H1 (cell line): ENCODE measurements around the gene ZFYVE21. TPM values are rescaled to one million over a fixed set of nuclear protein-coding genes. Genes with fewer than 3 reads are reported as not detected.

Experiments used
- CTCF ChIA-PET: fragments of 300-600 bp; sonication (Branson Sonifier 250); formaldehyde crosslinking; loops from one replicate; lab custom pipeline; 2021; ENCODE audit not compliant: partially characterized antibody; lab: Charles Lee
- POLR2A ChIA-PET: fragments of 300-600 bp; sonication (Branson Sonifier 250); formaldehyde crosslinking; loops from one replicate; lab custom pipeline; 2021; ENCODE audit warnings: inconsistent platforms; ENCODE audit not compliant: partially characterized antibody; lab: Charles Lee
- DNase-seq, 2 experiments: peaks; one replicate each; pipeline versions ENCODE4 v3.0.0 to v3.0.0-alpha.2; 2010 to 2022; ENCODE audit warnings: low spot score in 2 of 2, low read depth in 1 of 2, mixed read lengths in 1 of 2
- FAIRE-seq: peaks from 2 replicates; lab custom pipeline; 2011; peaks lifted over from hg19 to GRCh38; lab: Jason Lieb, UNC
- H2AFZ ChIP-seq: 2 replicates; pipeline ENCODE4 v1.8.1; 2012; ENCODE audit warnings: low read length, inconsistent platforms
- H2AK5ac ChIP-seq: 2 replicates; pipeline ENCODE4 v1.6.1; 2013; ENCODE audit warnings: low read depth, low read length
- H2BK120ac ChIP-seq: replicated peaks from 2 replicates; pipeline ENCODE3; 2013; ENCODE audit warnings: low read depth, low read length, inconsistent platforms
- H2BK12ac ChIP-seq: 2 replicates; pipeline ENCODE4 v1.6.1; 2013; ENCODE audit warnings: low read depth, low read length
- H2BK15ac ChIP-seq: 2 replicates; pipeline ENCODE4 v1.6.1; 2013; ENCODE audit warnings: low read length
- H2BK20ac ChIP-seq: 2 replicates; pipeline ENCODE4 v1.6.1; 2013; ENCODE audit warnings: low read length
- H2BK5ac ChIP-seq: 2 replicates; pipeline ENCODE4 v1.6.1; 2013; ENCODE audit warnings: low read depth, low read length
- H3K14ac ChIP-seq: 2 replicates; pipeline ENCODE4 v1.6.1; 2013; ENCODE audit warnings: inconsistent platforms; ENCODE audit not compliant: insufficient read length
- H3K18ac ChIP-seq: 2 replicates; pipeline ENCODE4 v1.6.1; 2013; ENCODE audit warnings: low read length; ENCODE audit errors: extremely low read depth
- H3K23ac ChIP-seq: 2 replicates; pipeline ENCODE4 v1.6.1; 2013; ENCODE audit warnings: inconsistent platforms; ENCODE audit not compliant: insufficient read length
- H3K23me2 ChIP-seq: 2 replicates; pipeline ENCODE4 v1.6.1; 2013; ENCODE audit warnings: low read depth, low read length
- H3K27ac ChIP-seq: 2 replicates; pipeline ENCODE4 v1.6.1; 2011; ENCODE audit warnings: low read depth, low read length, inconsistent platforms
- H3K27me3 ChIP-seq, 4 experiments: replicated peaks in 1 of 4; 1 replicate in 1 of 4; 2 replicates in 3 of 4; pipeline versions ENCODE4 v1.6.1 to v1.8.1; 2011 to 2013; ENCODE audit warnings: low read length in 3 of 4, mild to moderate bottlenecking in 3 of 4, inconsistent platforms in 2 of 4, mixed read lengths in 2 of 4, moderate library complexity in 1 of 4; ENCODE audit not compliant: control insufficient read depth in 3 of 4, insufficient read depth in 3 of 4; ENCODE audit errors: extremely low read depth in 1 of 4
- H3K36me3 ChIP-seq, 4 experiments: 2 replicates each; pipeline versions ENCODE4 v1.6.1 to v1.8.1; 2011 to 2013; ENCODE audit warnings: mild to moderate bottlenecking in 4 of 4, low read length in 3 of 4, moderate library complexity in 2 of 4, control low read depth in 1 of 4, inconsistent platforms in 1 of 4; ENCODE audit not compliant: insufficient read depth in 4 of 4, control insufficient read depth in 2 of 4
- H3K4ac ChIP-seq: replicated peaks from 2 replicates; pipeline ENCODE3; 2013; ENCODE audit warnings: low read length, low read depth, mixed read lengths, inconsistent platforms; ENCODE audit not compliant: insufficient read length
- H3K4me1 ChIP-seq, 4 experiments: replicated peaks in 1 of 4; 1 replicate in 1 of 4; 2 replicates in 3 of 4; pipeline versions ENCODE4 v1.6.1 to v1.8.1; 2011 to 2013; ENCODE audit warnings: low read length in 3 of 4, inconsistent platforms in 2 of 4, mixed read lengths in 1 of 4; ENCODE audit not compliant: insufficient read depth in 4 of 4, control insufficient read depth in 3 of 4
- H3K4me2 ChIP-seq, 2 experiments: 2 replicates each; pipeline versions ENCODE4 v1.6.1 to v1.8.1; 2011 to 2013; ENCODE audit warnings: low read depth in 2 of 2, low read length in 2 of 2, control low read depth in 1 of 2, inconsistent platforms in 1 of 2, mild to moderate bottlenecking in 1 of 2; ENCODE audit not compliant: insufficient read depth in 1 of 2
- H3K4me3 ChIP-seq, 4 experiments: fragments of 200-600, 300-600 bp in 1 of 4; sonication (generic), shearing (Covaris generic), sonication (Bioruptor Twin) in 1 of 4; 2 replicates each; pipeline versions ENCODE4 v1.5.1 to v1.8.1; 2011 to 2016; ENCODE audit warnings: low read length in 4 of 4, low read depth in 3 of 4, control low read depth in 2 of 4, inconsistent platforms in 2 of 4, mild to moderate bottlenecking in 2 of 4, mixed read lengths in 1 of 4, moderate library complexity in 1 of 4; ENCODE audit not compliant: insufficient read depth in 2 of 4; ENCODE audit errors: extremely low read depth in 1 of 4
- H3K56ac ChIP-seq: replicated peaks from 2 replicates; pipeline ENCODE3; 2013; ENCODE audit warnings: low read depth, mild to moderate bottlenecking, mixed read lengths, low read length, inconsistent platforms; ENCODE audit not compliant: insufficient read length
- H3K79me1 ChIP-seq: 2 replicates; pipeline ENCODE4 v1.6.1; 2013; ENCODE audit warnings: low read depth, low read length, control low read depth
- H3K79me2 ChIP-seq, 2 experiments: 2 replicates each; pipeline versions ENCODE4 v1.6.1 to v1.8.1; 2012 to 2013; ENCODE audit warnings: low read length in 2 of 2, mild to moderate bottlenecking in 2 of 2, inconsistent platforms in 1 of 2; ENCODE audit not compliant: insufficient read depth in 2 of 2, control insufficient read depth in 1 of 2
- H3K9ac ChIP-seq, 4 experiments: replicated peaks in 1 of 4; 1 replicate in 1 of 4; 2 replicates in 3 of 4; pipeline versions ENCODE4 v1.6.1 to v1.8.1; 2011 to 2013; ENCODE audit warnings: low read depth in 3 of 4, low read length in 3 of 4, control low read depth in 2 of 4, mild to moderate bottlenecking in 2 of 4, moderate library complexity in 2 of 4, inconsistent platforms in 1 of 4; ENCODE audit errors: extremely low read depth in 1 of 4
- H3K9me3 ChIP-seq, 2 experiments: 2 replicates each; pipeline versions ENCODE4 v1.6.1 to v1.8.1; 2012 to 2013; ENCODE audit warnings: mild to moderate bottlenecking in 2 of 2, moderate library complexity in 2 of 2, control low read depth in 1 of 2, inconsistent platforms in 1 of 2, low read depth in 1 of 2, low read length in 1 of 2, mixed read lengths in 1 of 2; ENCODE audit not compliant: insufficient read depth in 2 of 2
- H4K20me1 ChIP-seq, 2 experiments: replicated peaks in 1 of 2; 2 replicates each; pipeline versions ENCODE3 to v1.8.1; 2011 to 2013; ENCODE audit warnings: inconsistent platforms in 2 of 2, low read length in 2 of 2, mild to moderate bottlenecking in 1 of 2; ENCODE audit not compliant: insufficient read depth in 2 of 2, control insufficient read depth in 1 of 2
- H4K5ac ChIP-seq: 2 replicates; pipeline ENCODE4 v1.6.1; 2013; ENCODE audit warnings: low read length, low read depth, mixed read lengths, inconsistent platforms; ENCODE audit not compliant: insufficient read length
- H4K8ac ChIP-seq: 2 replicates; pipeline ENCODE4 v1.8.0; 2013; ENCODE audit warnings: mild to moderate bottlenecking, moderate library complexity, low read length, inconsistent platforms; ENCODE audit not compliant: insufficient read depth; ENCODE audit errors: extremely low read depth
- H4K91ac ChIP-seq: replicated peaks from 2 replicates; pipeline ENCODE3; 2013; ENCODE audit warnings: low read length, mixed read lengths, inconsistent platforms; ENCODE audit not compliant: insufficient read length
- ASH2L ChIP-seq: fragments of 200-600, 300-600 bp; sonication (generic); IDR thresholded peaks from one replicate; pipeline ENCODE4 v1.7.1; 2017; ENCODE audit warnings: low read length
- ATF3 ChIP-seq: IDR thresholded peaks from 2 replicates; pipeline ENCODE4 v1.6.1; 2011; ENCODE audit warnings: low read depth, mild to moderate bottlenecking, low read length; ENCODE audit not compliant: insufficient read depth
- E2F6 ChIP-seq: IDR thresholded peaks from 2 replicates; pipeline ENCODE4 v1.6.1; 2012; ENCODE audit warnings: inconsistent platforms
- EGR1 ChIP-seq: IDR thresholded peaks from 2 replicates; pipeline ENCODE4 v1.6.1; 2011; ENCODE audit warnings: low read depth, low read length, borderline replicate concordance
- PHF8 ChIP-seq: fragments of 200-600 bp; sonication (generic); conservative IDR thresholded peaks from 2 replicates; pipeline ENCODE4 v1.7.1; 2012; ENCODE audit warnings: low read depth, mild to moderate bottlenecking, inconsistent platforms, low read length, moderate library complexity
- POLR2AphosphoS5 ChIP-seq: IDR thresholded peaks from 2 replicates; pipeline ENCODE4 v1.6.1; 2011; ENCODE audit warnings: low read depth, low read length
- WGBS, 2 experiments: shearing (Covaris generic) in 1 of 2; methylation state at CpG; one replicate each; pipeline versions ENCODE4 v1.1.6 to v1.1.7; 2013 to 2015; ENCODE audit warnings: low lambda C conversion rate in 2 of 2, mixed read lengths in 2 of 2, inconsistent platforms in 1 of 2, low coverage in 1 of 2, missing lambda C conversion rate in 1 of 2; ENCODE audit not compliant: insufficient replicate concordance in 2 of 2, insufficient coverage in 1 of 2, insufficient read length in 1 of 2; ENCODE audit errors: extremely low coverage in 1 of 2, missing lambda C conversion rate in 1 of 2; 5-methylcytosine and 5-hydroxymethylcytosine counted together
- polyA plus RNA-seq, 7 experiments: library from polyadenylated mRNA; depleted of rRNA in 3 of 7; stranded (reverse) in 5 of 7; unstranded in 2 of 7; fragments of >200 nt in 5 of 7; fragments of 200-250 nt in 2 of 7; gene quantifications; 1 replicate in 5 of 7; 2 replicates in 1 of 7; 4 replicates in 1 of 7; pipeline versions ENCODE4 v1.2.1 to v1.2.3, GENCODE V29; 2011 to 2013; ENCODE audit warnings: missing spikeins in 2 of 7, mixed read lengths in 2 of 7
- total RNA-seq: library from RNA; stranded (reverse); fragmentation: NEBNext Ultra II Directional; extraction: Animal tissue kit (Norgen Biotek cat#: 25700); gene quantifications from 2 replicates; pipeline ENCODE4 v1.2.1, GENCODE V29; 2021

ZFYVE21 gene
- total and polyA plus RNA-seq, 2 of the 8 experiments (the other 6 are each of a cell fraction or from before 2014, with no cell fraction given): 53.4 to 127 TPM

- no peak overlapping the region for H3K9ac ChIP-seq
- H3K9me3 ChIP-seq: no peaks in the 10 kb centered on the region
- H3K4me2 ChIP-seq: no peak overlapping the region
- POLR2A ChIA-PET: interaction anchor here (0.6 to 6.6 kb wide), 10 partner anchors 8 to 180 kb away, joined by 3 to 74 read pairs (median 6); partner anchors contain the start of gene CKB
- DNase-seq: no peak
- H2BK12ac ChIP-seq: no peak overlapping the region
- no peaks in the 10 kb centered on the region for H3K79me2 ChIP-seq
- H2BK5ac ChIP-seq: no peak overlapping the region
- WGBS, 2 experiments: 94% methylated on average over 29 of the region's 29 CpGs; no CpG with 5 or more reads in 1 of the 2 experiments
- no peak overlapping the region for H4K91ac ChIP-seq
- no peaks in the 10 kb centered on the region for H3K23me2 ChIP-seq
- no peak overlapping the region for H2BK15ac ChIP-seq
- no peak overlapping the region for H3K4ac ChIP-seq
- no peak overlapping the region for H2AK5ac ChIP-seq
- no peak overlapping the region for H3K56ac ChIP-seq
- H3K4me3 ChIP-seq: no peak overlapping the region
- H3K4me1 ChIP-seq: no peaks in the 10 kb centered on the region; a peak in 1 of 7 replicates
- H3K79me1 ChIP-seq: peaks cover 6% of the 10 kb centered on the region; the same call in 1 of the 2 replicates
- FAIRE-seq: no peak
- H3K18ac ChIP-seq: no peak overlapping the region
- H4K8ac ChIP-seq: peak overlapping the region; percentile 0; the same call in 1 of the 2 replicates
- H4K5ac ChIP-seq: no peak overlapping the region
- H3K23ac ChIP-seq: no peak overlapping the region
- TF ChIP-seq ATF3 (no peak), EGR1 (no peak), E2F6 (no peak), PHF8 (no peak), POLR2AphosphoS5 (no peak), ASH2L (no peak)
- TF ChIP-seq, all 59 proteins: peak for 0
- Histone ChIP-seq H3K27ac (no peak overlapping the region), H2AFZ (no peak overlapping the region), H2BK20ac (no peak overlapping the region), H4K20me1 (peaks cover 10 to 31% of the 10 kb centered on the region in 2 experiments), H2BK120ac (no peak overlapping the region), H3K27me3 (no peaks in the 10 kb centered on the region), H3K36me3 (peaks cover 5 to 49% (median 26%) of the 10 kb centered on the region in 4 experiments; a peak in 7 of 8 replicates), H3K14ac (no peak overlapping the region)
- CTCF ChIA-PET: interaction anchor here (0.9 kb wide), 1 partner anchor 198 kb away, joined by 5 read pairs; no protein-coding TSS in a partner anchor
These were observed 12.8 kb upstream of the ZFYVE21 start for GRCh38 chr14:103702497-103703432.
